Activated naive CD4-positive, alpha-beta T cell treated with anti-CD3 and anti-CD28 coated beads, Interleukin-2, amount 50 U/mL, for 24 hours (primary cell): ENCODE results near the gene ADAP2.

Experiments used
- H3K27ac Mint-ChIP-seq: one replicate; pipeline ENCODE4 v1.8.0; 2021; ENCODE audit warnings: mild to moderate bottlenecking, mixed read lengths
- H3K27me3 Mint-ChIP-seq: one replicate; pipeline ENCODE4 v1.8.0; 2021; ENCODE audit warnings: mixed read lengths
- H3K36me3 Mint-ChIP-seq: one replicate; pipeline ENCODE4 v1.8.0; 2021; ENCODE audit warnings: mixed read lengths
- H3K4me1 Mint-ChIP-seq: one replicate; pipeline ENCODE4 v1.8.0; 2021; ENCODE audit warnings: mixed read lengths
- H3K4me3 Mint-ChIP-seq: one replicate; pipeline ENCODE4 v1.8.0; 2021; ENCODE audit warnings: mild to moderate bottlenecking, mixed read lengths
- H3K9me3 Mint-ChIP-seq: one replicate; pipeline ENCODE4 v1.8.0; 2021; ENCODE audit warnings: mixed read lengths

Gene ADAP2

GRCh38 chr17:30981531-30982519, 60.1 kb downstream of the ADAP2 start:
- Mint-ChIP-seq H3K27ac (no peak overlapping the region), H3K4me1 (peaks cover 3% of the 10 kb centered on the region), H3K36me3 (peaks cover 7% of the 10 kb centered on the region), H3K27me3 (no peaks in the 10 kb centered on the region), H3K4me3 (no peak overlapping the region), H3K9me3 (no peaks in the 10 kb centered on the region)

GRCh38 chr17:30982855-30983254, 61.1 kb downstream of the ADAP2 start:
- Mint-ChIP-seq H3K4me3 (no peak overlapping the region), H3K36me3 (peaks cover 7% of the 10 kb centered on the region), H3K9me3 (no peaks in the 10 kb centered on the region), H3K27ac (no peak overlapping the region), H3K27me3 (no peaks in the 10 kb centered on the region), H3K4me1 (peaks cover 3% of the 10 kb centered on the region)

- no peak overlapping the region for H3K27ac Mint-ChIP-seq
- peaks cover 5% of the 10 kb centered on the region for H3K36me3 Mint-ChIP-seq
- H3K4me3 Mint-ChIP-seq, result no peak overlapping the region
- H3K4me1 Mint-ChIP-seq, result no peaks in the 10 kb centered on the region
- no peaks in the 10 kb centered on the region for H3K9me3 Mint-ChIP-seq
- no peaks in the 10 kb centered on the region for H3K27me3 Mint-ChIP-seq
Observed at GRCh38 chr17:30990458-30990857, 68.7 kb downstream of the ADAP2 start.

GRCh38 chr17:30992551-30992950, 70.8 kb downstream of the ADAP2 start:
- Mint-ChIP-seq H3K36me3 (peaks cover 6% of the 10 kb centered on the region), H3K4me3 (no peak overlapping the region), H3K9me3 (no peaks in the 10 kb centered on the region), H3K27me3 (no peaks in the 10 kb centered on the region), H3K4me1 (no peaks in the 10 kb centered on the region), H3K27ac (no peak overlapping the region)

- Mint-ChIP-seq H3K36me3 (peaks cover 6% of the 10 kb centered on the region), H3K4me3 (no peak overlapping the region), H3K27ac (no peak overlapping the region), H3K27me3 (no peaks in the 10 kb centered on the region), H3K9me3 (no peaks in the 10 kb centered on the region), H3K4me1 (no peaks in the 10 kb centered on the region)
Observed at GRCh38 chr17:30995347-30995746, 73.6 kb downstream of the ADAP2 start.

- no peak overlapping the region for H3K27ac Mint-ChIP-seq
- H3K27me3 Mint-ChIP-seq, result no peaks in the 10 kb centered on the region
- H3K36me3 Mint-ChIP-seq, result peaks cover 6% of the 10 kb centered on the region
- H3K4me1 Mint-ChIP-seq, result no peaks in the 10 kb centered on the region
- H3K9me3 Mint-ChIP-seq, result no peaks in the 10 kb centered on the region
- H3K4me3 Mint-ChIP-seq, result no peak overlapping the region
Observed at GRCh38 chr17:30996486-30996885, 74.7 kb downstream of the ADAP2 start.

GRCh38 chr17:30997270-30997669, 75.5 kb downstream of the ADAP2 start:
- no peaks in the 10 kb centered on the region for H3K9me3 Mint-ChIP-seq
- H3K4me1 Mint-ChIP-seq, result no peaks in the 10 kb centered on the region
- no peak overlapping the region for H3K27ac Mint-ChIP-seq
- no peaks in the 10 kb centered on the region for H3K27me3 Mint-ChIP-seq
- H3K4me3 Mint-ChIP-seq, result no peak overlapping the region
- peaks cover 6% of the 10 kb centered on the region for H3K36me3 Mint-ChIP-seq

- H3K27me3 Mint-ChIP-seq, result no peaks in the 10 kb centered on the region
- H3K4me1 Mint-ChIP-seq, result no peaks in the 10 kb centered on the region
- no peak overlapping the region for H3K27ac Mint-ChIP-seq
- no peak overlapping the region for H3K4me3 Mint-ChIP-seq
- no peaks in the 10 kb centered on the region for H3K9me3 Mint-ChIP-seq
- H3K36me3 Mint-ChIP-seq, result peaks cover 6% of the 10 kb centered on the region
Observed at GRCh38 chr17:30997842-30998241, 76.1 kb downstream of the ADAP2 start.

GRCh38 chr17:31002047-31002446, 80.3 kb downstream of the ADAP2 start:
- H3K36me3 Mint-ChIP-seq, result peaks cover 11% of the 10 kb centered on the region
- H3K4me3 Mint-ChIP-seq, result no peak overlapping the region
- H3K9me3 Mint-ChIP-seq, result no peaks in the 10 kb centered on the region
- no peaks in the 10 kb centered on the region for H3K4me1 Mint-ChIP-seq
- no peaks in the 10 kb centered on the region for H3K27me3 Mint-ChIP-seq
- H3K27ac Mint-ChIP-seq, result no peak overlapping the region

- Mint-ChIP-seq H3K27me3 (no peaks in the 10 kb centered on the region), H3K36me3 (peaks cover 7% of the 10 kb centered on the region), H3K27ac (no peak overlapping the region), H3K4me1 (peaks cover 11% of the 10 kb centered on the region), H3K4me3 (no peak overlapping the region), H3K9me3 (no peaks in the 10 kb centered on the region)
Observed at GRCh38 chr17:31003225-31003866, 81.6 kb downstream of the ADAP2 start.

- Mint-ChIP-seq H3K4me3 (no peak overlapping the region), H3K27ac (no peak overlapping the region), H3K9me3 (no peaks in the 10 kb centered on the region), H3K27me3 (no peaks in the 10 kb centered on the region), H3K4me1 (peaks cover 15% of the 10 kb centered on the region), H3K36me3 (peaks cover 7% of the 10 kb centered on the region)
Observed at GRCh38 chr17:31004160-31004559, 82.4 kb downstream of the ADAP2 start.

- Mint-ChIP-seq H3K4me3 (peak overlapping the region; percentile 91), H3K9me3 (no peaks in the 10 kb centered on the region), H3K27me3 (no peaks in the 10 kb centered on the region), H3K36me3 (peaks cover 7% of the 10 kb centered on the region), H3K27ac (peak overlapping the region; percentile 77), H3K4me1 (peaks cover 21% of the 10 kb centered on the region)
Observed at GRCh38 chr17:31007695-31008373, 86.1 kb downstream of the ADAP2 start.

- no peaks in the 10 kb centered on the region for H3K9me3 Mint-ChIP-seq
- H3K4me3 Mint-ChIP-seq, result peak overlapping the region; percentile 91
- H3K27ac Mint-ChIP-seq, result peak overlapping the region; percentile 91
- peaks cover 7% of the 10 kb centered on the region for H3K36me3 Mint-ChIP-seq
- H3K4me1 Mint-ChIP-seq, result peaks cover 21% of the 10 kb centered on the region
- no peaks in the 10 kb centered on the region for H3K27me3 Mint-ChIP-seq
Observed at GRCh38 chr17:31008374-31009041, 86.8 kb downstream of the ADAP2 start.
